ENCODE data around the gene NPY2R.
A peak's percentile ranks its signal among the peaks of the same experiment; 100 is the strongest.

The NPY2R gene

GRCh38 chr4:155208258-155209054 lies at the start of gene NPY2R:
TSS of gene NPY2R (plus strand) at chr4:155208636. CDS start at chr4:155213940, 5,304 bp downstream.
- DNase-seq (ENCODE audit: low spot score) = peak; percentile 13

- DNase-seq (ENCODE audit: low spot score) = no peak
These were observed 47.1 kb upstream of the NPY2R start for GRCh38 chr4:155161357-155161756.

- DNase-seq (ENCODE audit: low spot score) = no peak
These were observed 43.7 kb upstream of the NPY2R start for GRCh38 chr4:155164718-155165117.

GRCh38 chr4:155170569-155170968 lies 37.9 kb upstream of the NPY2R start:
- DNase-seq (ENCODE audit: low spot score) = no peak

- DNase-seq (ENCODE audit: low spot score) = no peak
These were observed 35.1 kb upstream of the NPY2R start for GRCh38 chr4:155173371-155173770.

GRCh38 chr4:155174668-155175067 lies 33.8 kb upstream of the NPY2R start:
- no peak for DNase-seq (ENCODE audit: low spot score)

GRCh38 chr4:155179216-155179615 lies 29.2 kb upstream of the NPY2R start:
- no peak for DNase-seq (ENCODE audit: low spot score)

GRCh38 chr4:155186972-155187371 lies 21.5 kb upstream of the NPY2R start:
- no peak for DNase-seq (ENCODE audit: low spot score)

- DNase-seq (ENCODE audit: low spot score) = no peak
These were observed 20.4 kb upstream of the NPY2R start for GRCh38 chr4:155187989-155188388.

- DNase-seq (ENCODE audit: low spot score) = no peak
These were observed 18.3 kb upstream of the NPY2R start for GRCh38 chr4:155190099-155190498.

GRCh38 chr4:155197757-155198156 lies 10.7 kb upstream of the NPY2R start:
- no peak for DNase-seq (ENCODE audit: low spot score)

GRCh38 chr4:155207534-155208257 lies 740 bp upstream of the NPY2R start:
- no peak for DNase-seq (ENCODE audit: low spot score)

- DNase-seq (ENCODE audit: low spot score) = no peak
These were observed 11.6 kb downstream of the NPY2R start for GRCh38 chr4:155220025-155220424.

GRCh38 chr4:155227131-155227530 lies 18.7 kb downstream of the NPY2R start:
- no peak for DNase-seq (ENCODE audit: low spot score)

GRCh38 chr4:155228713-155229112 lies 20.3 kb downstream of the NPY2R start:
- no peak for DNase-seq (ENCODE audit: low spot score)

- DNase-seq (ENCODE audit: low spot score) = no peak
These were observed 24.0 kb downstream of the NPY2R start for GRCh38 chr4:155232432-155232831.

GRCh38 chr4:155234206-155234605 lies 25.8 kb downstream of the NPY2R start:
- DNase-seq (ENCODE audit: low spot score) = no peak

GRCh38 chr4:155237567-155237966 lies 29.1 kb downstream of the NPY2R start:
- DNase-seq (ENCODE audit: low spot score) = no peak

- DNase-seq (ENCODE audit: low spot score) = no peak
These were observed 32.8 kb downstream of the NPY2R start for GRCh38 chr4:155241225-155241624.

- DNase-seq (ENCODE audit: low spot score) = no peak
These were observed 33.2 kb downstream of the NPY2R start for GRCh38 chr4:155241664-155242063.

- DNase-seq (ENCODE audit: low spot score) = no peak
These were observed 36.7 kb downstream of the NPY2R start for GRCh38 chr4:155245105-155245504.

- no peak for DNase-seq (ENCODE audit: low spot score)
These were observed 39.8 kb downstream of the NPY2R start for GRCh38 chr4:155248002-155248896.
